Epidermal melanocyte (primary cell): ENCODE results near the gene NINJ2.

Experiments
- DNase-seq: peaks from one replicate; pipeline ENCODE4 v3.0.0; 2011; ENCODE audit warnings: low spot score; ENCODE audit not compliant: insufficient read length

NINJ2 gene

GRCh38 chr12:533718-534117, 129.5 kb downstream of the NINJ2 start:
- DNase-seq: no peak

DNA sequence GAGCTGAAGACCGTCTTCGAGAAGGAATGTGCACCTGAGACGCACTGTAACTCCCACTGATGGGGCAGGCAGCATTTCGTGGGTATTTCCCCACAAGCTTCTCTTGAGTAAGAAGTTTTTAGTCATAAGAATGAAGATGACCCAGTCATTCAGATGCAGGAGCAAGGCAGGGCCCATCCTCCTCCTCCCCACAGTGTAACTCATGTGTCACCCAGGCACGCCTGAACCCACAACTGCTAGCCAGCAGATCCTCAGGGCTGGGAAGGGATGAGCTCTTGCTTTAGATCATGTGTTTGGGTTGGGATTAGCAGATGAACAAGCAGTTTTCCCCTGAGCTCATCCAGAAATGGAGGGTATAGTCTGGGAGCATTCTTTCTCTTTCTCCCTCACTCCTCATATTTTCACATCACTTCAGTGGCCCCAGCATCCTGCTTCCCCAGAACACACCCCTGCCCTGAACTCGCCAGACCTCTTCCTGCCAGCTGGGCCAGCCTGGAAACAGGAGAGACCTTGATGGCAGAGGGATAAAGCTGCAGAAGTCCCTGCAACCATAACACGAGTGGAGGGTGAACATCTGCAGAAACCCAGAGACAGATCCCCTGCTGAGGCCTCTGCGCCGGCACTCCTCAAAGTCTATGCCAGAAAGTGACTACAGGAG, 130.2 kb downstream of the NINJ2 start:
- no peak for DNase-seq

- DNase-seq: no peak
Measured at GRCh38 chr12:531951-532585, 131.2 kb downstream of the NINJ2 start.

DNA sequence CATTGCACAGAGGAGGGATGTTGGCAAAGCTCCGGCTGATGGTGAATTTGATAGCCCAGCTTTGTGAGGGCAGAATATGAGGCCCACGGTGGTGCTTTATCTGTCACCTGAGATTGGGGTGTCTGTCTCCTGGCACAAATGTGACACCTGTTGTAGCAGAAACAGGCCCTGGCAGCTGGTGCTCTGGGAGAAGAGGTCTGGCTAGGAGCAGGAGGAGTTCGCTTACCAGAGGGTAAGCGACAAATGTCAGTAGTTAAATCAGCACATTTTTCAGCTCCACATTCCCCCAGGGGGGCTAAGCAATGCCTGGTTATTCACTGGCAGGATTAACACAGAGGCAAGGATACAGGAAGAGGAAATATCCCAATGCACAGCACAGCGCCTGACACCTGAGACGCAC, 132.4 kb downstream of the NINJ2 start:
- DNase-seq: no peak

DNA sequence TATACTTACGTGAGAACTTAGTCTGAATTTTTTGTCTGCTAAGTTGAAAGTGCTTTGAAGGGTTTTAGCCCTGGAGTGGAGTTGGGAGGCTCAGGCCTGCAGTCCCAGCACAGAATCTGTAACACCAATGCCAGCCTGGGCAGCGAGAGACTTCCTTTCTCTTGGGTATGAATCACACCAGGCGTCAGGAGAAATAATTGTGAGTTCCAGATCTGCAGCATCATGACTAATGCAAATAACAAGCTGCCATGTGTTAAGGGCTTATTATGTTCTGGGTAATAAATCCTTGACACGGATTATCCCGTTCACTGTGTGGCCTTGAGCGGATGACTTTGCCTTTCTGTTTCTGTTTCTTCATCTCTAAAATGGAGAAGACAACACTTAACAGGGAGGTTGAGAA, 132.9 kb downstream of the NINJ2 start:
- DNase-seq: no peak

GRCh38 chr12:527729-528128, 135.5 kb downstream of the NINJ2 start:
- DNase-seq: no peak

DNA sequence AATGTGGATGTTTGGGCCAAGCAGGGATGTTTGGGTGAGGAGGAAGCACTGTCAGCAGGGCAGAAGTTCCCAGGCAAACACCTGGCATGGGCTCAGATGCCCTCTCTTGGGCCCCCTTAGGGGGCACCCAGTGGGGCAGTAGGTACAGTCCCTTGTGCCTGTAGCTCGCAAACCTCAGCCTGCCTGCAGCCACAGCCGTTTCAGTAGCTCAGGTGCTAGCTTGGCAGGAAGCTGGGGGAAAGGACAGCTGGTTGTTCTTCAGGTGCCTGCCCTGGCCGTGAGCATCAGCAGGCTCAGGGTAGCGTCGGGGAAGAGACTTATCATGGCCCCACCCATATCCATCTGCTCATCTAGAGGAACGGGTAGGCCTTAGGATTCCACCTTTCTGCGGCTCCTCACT, 136.0 kb downstream of the NINJ2 start:
- DNase-seq: no peak

- DNase-seq: no peak
Measured at GRCh38 chr12:526089-526488, 137.2 kb downstream of the NINJ2 start.

GRCh38 chr12:524167-524951, 138.9 kb downstream of the NINJ2 start:
- no peak for DNase-seq

GRCh38 chr12:522692-523378, 140.4 kb downstream of the NINJ2 start:
- DNase-seq: no peak

DNA sequence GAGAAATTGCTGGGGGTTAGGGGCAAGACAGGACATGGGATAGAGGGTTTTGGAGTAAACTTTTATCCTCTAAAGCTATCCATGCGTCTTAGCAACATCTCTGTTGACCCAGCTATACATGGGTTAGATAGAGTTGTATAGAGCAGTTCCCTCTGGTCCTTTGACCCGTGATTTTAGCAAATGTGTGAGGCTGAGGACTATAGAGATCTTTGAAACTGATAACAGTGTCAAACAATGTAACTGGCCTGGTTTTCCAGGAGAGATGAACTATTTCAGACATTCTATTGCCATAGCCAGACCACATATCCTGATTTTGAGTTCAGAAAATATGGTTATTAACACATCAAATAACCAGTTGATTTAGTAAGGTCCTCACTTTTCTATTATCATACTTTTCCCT, 143.1 kb downstream of the NINJ2 start:
- no peak for DNase-seq

DNA sequence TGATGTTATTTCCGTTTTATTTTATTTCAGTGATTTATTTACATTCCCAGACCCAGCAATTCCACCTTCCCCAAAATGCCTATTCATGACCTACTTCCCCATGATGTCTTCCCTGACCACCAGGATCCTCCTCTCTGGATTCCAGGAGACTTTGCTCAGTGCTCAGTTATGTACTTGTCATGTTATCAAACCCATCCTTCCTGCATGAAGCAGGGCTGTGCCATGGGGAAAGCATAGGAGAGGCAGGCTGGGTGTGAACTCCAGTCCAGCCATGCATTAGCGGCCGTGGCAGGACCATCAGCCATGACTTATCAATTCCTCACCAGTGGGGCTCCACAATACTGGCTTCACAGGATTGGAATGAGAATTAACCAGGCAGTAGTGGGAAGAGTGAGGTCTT, 145.7 kb downstream of the NINJ2 start:
- DNase-seq: no peak
